C4-2B (cell line): ENCODE measurements around the gene APMAP.

Experiments used
- ZFX ChIP-seq: fragments of 450-650 bp; IDR thresholded peaks from 2 replicates; pipeline ENCODE4 v1.6.1; 2017
- TF ChIP-seq, protein P1 (sequence below): fragments of 450-650 bp; conservative IDR thresholded peaks from 2 replicates; pipeline ENCODE4 v1.5.1; 2017; ENCODE audit warnings: mild to moderate bottlenecking

DNA sequence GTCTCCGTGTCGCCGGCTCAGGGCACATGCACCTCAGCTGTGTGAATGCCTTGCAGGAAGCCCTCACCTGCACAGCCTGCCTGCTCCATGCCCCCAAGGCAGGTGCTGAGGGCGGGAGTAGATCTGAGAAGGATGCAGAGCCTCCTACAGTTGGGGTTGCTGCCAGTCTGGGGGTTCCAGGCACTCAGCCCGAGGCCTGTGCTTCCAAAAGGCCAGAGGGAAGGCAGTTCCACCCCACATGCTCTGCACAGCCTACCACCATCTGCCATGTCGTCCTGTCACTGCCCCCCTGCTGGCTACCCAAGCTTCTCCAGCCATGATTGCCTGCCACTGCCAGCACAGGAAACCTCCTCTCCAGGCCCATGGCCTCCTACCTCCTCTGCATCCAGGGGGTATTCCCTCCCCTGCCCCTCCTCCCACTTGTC lies 46.1 kb upstream of the APMAP start:
- TF ChIP-seq, protein P1, sequence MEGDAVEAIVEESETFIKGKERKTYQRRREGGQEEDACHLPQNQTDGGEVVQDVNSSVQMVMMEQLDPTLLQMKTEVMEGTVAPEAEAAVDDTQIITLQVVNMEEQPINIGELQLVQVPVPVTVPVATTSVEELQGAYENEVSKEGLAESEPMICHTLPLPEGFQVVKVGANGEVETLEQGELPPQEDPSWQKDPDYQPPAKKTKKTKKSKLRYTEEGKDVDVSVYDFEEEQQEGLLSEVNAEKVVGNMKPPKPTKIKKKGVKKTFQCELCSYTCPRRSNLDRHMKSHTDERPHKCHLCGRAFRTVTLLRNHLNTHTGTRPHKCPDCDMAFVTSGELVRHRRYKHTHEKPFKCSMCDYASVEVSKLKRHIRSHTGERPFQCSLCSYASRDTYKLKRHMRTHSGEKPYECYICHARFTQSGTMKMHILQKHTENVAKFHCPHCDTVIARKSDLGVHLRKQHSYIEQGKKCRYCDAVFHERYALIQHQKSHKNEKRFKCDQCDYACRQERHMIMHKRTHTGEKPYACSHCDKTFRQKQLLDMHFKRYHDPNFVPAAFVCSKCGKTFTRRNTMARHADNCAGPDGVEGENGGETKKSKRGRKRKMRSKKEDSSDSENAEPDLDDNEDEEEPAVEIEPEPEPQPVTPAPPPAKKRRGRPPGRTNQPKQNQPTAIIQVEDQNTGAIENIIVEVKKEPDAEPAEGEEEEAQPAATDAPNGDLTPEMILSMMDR: no peak
- TF ChIP-seq ZFX: no peak
